ENCODE measurements around the gene DPPA3. TPM values are rescaled to one million over a fixed set of nuclear protein-coding genes. Genes with fewer than 3 reads are reported as not detected.
A peak's percentile ranks its signal among the peaks of the same experiment; 100 is the strongest.

DPPA3 gene
- total RNA-seq, 1 experiment from 2014 or later, result 6.8 TPM

GRCh38 chr12:7732993-7733392, 21.8 kb downstream of the DPPA3 start:
- TF ChIP-seq ZNF512 (CRISPR knock-in tag; IDR thresholded peaks at IDR 0.05; ENCODE audit: borderline replicate concordance) (no peak), JAZF1 (CRISPR knock-in tag; IDR thresholded peaks at IDR 0.05) (no peak), ZBTB43 (CRISPR knock-in tag; IDR thresholded peaks at IDR 0.05) (no peak), FOXJ3 (CRISPR knock-in tag; IDR thresholded peaks at IDR 0.05; ENCODE audit: borderline replicate concordance) (no peak), CREM (CRISPR knock-in tag; IDR thresholded peaks at IDR 0.05) (no peak), CDX4 (CRISPR knock-in tag; IDR thresholded peaks at IDR 0.05; ENCODE audit: borderline replicate concordance) (no peak), ZNF138 (CRISPR knock-in tag; conservative IDR thresholded peaks at IDR 0.05) (no peak), ZNF219 (CRISPR knock-in tag; IDR thresholded peaks at IDR 0.05; ENCODE audit: borderline replicate concordance) (no peak), MLX (CRISPR knock-in tag; IDR thresholded peaks at IDR 0.05) (no peak), ZNF317 (CRISPR knock-in tag; IDR thresholded peaks at IDR 0.05; ENCODE audit: borderline replicate concordance, low read depth) (no peak), IRF1 (CRISPR knock-in tag; IDR thresholded peaks at IDR 0.05) (no peak)
- Mint-ChIP-seq H3K27me3 (ENCODE audit: low read depth) (no peaks in the 10 kb centered on the region), H3K9me3 (peaks cover 4% of the 10 kb centered on the region; the same call in 1 of the 2 replicates), H3K4me1 (peaks cover 20% of the 10 kb centered on the region), H3K36me3 (0 out of 2 replicates have a peak, but pooled peaks cover under 1% of the 10 kb centered on the region), H3K4me3 (no peak overlapping the region), H3K27ac (no peak overlapping the region; the same call in 1 of the 2 replicates)
- DNase-seq (ENCODE audit: low spot score) (no peak), ATAC-seq (no peak)
- ChIA-PET POLR2A (no interaction called here), CTCF (no interaction called here)

DNA sequence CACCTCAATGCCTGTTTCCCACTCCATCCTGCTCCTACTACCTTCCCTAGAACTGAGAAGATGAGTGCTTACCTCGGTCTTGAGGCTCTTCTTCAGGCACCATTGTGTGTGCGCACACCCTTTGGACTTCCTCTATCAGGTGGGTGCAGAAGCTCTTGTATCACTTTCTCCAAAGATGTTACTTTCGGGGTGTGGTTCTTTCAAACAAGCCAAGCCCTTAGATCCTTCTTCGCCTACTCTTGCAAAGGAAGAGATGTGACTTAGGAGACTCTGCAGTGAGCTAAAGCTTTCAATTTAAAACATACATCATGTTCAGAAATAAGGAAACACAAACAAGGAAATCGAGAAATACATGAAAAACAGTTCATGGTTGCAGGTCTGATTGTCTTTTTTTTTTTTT, 36.0 kb downstream of the DPPA3 start, which contains the start of gene CLEC4C:
Gene CLEC4C, minus strand, starts transcription at position 130 of the 400 bp plus-strand sequence. Its CDS starts 27 bp downstream, at position 103.
- DNase-seq (ENCODE audit: low spot score) (no peak), ATAC-seq (no peak)
- Mint-ChIP-seq H3K4me3 (no peak within 1 kb of the TSS), H3K27me3 (ENCODE audit: low read depth) (no peaks in the 10 kb centered on the region), H3K9me3 (peaks cover 21% of the 10 kb centered on the region), H3K36me3 (peaks cover 17% of the 10 kb centered on the region), H3K27ac (peak within 1 kb of the TSS; percentile 1), H3K4me1 (peaks cover 14% of the 10 kb centered on the region)
- TF ChIP-seq TEAD1 (CRISPR knock-in tag; IDR thresholded peaks at IDR 0.05) (no peak), ZNF423 (CRISPR knock-in tag; IDR thresholded peaks at IDR 0.05) (no peak), ZSCAN18 (CRISPR knock-in tag; IDR thresholded peaks at IDR 0.05) (no peak), NFYB (CRISPR knock-in tag; conservative IDR thresholded peaks at IDR 0.05; ENCODE audit: low read depth) (no peak), ZNF532 (CRISPR knock-in tag; IDR thresholded peaks at IDR 0.05; ENCODE audit: borderline replicate concordance) (no peak)
- CTCF ChIA-PET, result interaction anchor here (0.7 kb wide), 1 partner anchor 508 kb away, joined by 4 read pairs; no protein-coding TSS in a partner anchor
- POLR2A ChIA-PET, result no interaction called here
